ENCODE results near the gene LRP1B. TPM values are rescaled to one million over a fixed set of nuclear protein-coding genes. Genes with fewer than 3 reads are reported as not detected.

LRP1B gene
- total and polyA plus RNA-seq, 2 of the 8 experiments (the other 6 are each of a cell fraction or from before 2014, with no cell fraction given), result 0.03 TPM; not detected in 1

DNA sequence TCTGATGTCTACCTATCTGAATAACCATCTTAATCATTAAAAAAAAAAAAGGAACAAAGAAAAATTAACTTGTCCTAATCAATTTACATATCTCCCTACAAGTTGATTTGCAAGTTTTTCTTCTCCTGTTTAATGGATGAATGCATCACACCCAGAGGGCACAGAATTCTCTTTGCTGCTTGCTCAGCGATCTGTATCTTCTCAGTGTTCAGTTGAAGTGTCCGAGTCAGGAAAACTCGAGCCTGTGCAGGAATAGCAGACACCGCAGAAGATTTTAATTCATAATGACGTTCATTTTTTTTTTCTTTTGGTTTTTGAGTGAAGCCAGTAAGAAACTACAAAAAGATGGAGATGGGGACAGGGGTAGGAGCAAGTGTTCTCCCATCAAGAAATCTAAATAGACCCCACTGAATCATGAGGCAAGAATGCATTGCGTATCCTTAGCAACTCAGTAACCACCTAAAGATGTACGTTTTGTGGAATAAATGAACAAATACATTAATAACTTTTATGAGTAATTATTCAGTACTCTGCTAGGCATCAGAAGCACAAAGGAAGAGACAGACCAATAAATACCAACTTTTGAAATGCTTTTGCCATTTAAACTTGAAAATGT is 675.5 kb downstream of the LRP1B start (continued):
- TF ChIP-seq, protein P1, sequence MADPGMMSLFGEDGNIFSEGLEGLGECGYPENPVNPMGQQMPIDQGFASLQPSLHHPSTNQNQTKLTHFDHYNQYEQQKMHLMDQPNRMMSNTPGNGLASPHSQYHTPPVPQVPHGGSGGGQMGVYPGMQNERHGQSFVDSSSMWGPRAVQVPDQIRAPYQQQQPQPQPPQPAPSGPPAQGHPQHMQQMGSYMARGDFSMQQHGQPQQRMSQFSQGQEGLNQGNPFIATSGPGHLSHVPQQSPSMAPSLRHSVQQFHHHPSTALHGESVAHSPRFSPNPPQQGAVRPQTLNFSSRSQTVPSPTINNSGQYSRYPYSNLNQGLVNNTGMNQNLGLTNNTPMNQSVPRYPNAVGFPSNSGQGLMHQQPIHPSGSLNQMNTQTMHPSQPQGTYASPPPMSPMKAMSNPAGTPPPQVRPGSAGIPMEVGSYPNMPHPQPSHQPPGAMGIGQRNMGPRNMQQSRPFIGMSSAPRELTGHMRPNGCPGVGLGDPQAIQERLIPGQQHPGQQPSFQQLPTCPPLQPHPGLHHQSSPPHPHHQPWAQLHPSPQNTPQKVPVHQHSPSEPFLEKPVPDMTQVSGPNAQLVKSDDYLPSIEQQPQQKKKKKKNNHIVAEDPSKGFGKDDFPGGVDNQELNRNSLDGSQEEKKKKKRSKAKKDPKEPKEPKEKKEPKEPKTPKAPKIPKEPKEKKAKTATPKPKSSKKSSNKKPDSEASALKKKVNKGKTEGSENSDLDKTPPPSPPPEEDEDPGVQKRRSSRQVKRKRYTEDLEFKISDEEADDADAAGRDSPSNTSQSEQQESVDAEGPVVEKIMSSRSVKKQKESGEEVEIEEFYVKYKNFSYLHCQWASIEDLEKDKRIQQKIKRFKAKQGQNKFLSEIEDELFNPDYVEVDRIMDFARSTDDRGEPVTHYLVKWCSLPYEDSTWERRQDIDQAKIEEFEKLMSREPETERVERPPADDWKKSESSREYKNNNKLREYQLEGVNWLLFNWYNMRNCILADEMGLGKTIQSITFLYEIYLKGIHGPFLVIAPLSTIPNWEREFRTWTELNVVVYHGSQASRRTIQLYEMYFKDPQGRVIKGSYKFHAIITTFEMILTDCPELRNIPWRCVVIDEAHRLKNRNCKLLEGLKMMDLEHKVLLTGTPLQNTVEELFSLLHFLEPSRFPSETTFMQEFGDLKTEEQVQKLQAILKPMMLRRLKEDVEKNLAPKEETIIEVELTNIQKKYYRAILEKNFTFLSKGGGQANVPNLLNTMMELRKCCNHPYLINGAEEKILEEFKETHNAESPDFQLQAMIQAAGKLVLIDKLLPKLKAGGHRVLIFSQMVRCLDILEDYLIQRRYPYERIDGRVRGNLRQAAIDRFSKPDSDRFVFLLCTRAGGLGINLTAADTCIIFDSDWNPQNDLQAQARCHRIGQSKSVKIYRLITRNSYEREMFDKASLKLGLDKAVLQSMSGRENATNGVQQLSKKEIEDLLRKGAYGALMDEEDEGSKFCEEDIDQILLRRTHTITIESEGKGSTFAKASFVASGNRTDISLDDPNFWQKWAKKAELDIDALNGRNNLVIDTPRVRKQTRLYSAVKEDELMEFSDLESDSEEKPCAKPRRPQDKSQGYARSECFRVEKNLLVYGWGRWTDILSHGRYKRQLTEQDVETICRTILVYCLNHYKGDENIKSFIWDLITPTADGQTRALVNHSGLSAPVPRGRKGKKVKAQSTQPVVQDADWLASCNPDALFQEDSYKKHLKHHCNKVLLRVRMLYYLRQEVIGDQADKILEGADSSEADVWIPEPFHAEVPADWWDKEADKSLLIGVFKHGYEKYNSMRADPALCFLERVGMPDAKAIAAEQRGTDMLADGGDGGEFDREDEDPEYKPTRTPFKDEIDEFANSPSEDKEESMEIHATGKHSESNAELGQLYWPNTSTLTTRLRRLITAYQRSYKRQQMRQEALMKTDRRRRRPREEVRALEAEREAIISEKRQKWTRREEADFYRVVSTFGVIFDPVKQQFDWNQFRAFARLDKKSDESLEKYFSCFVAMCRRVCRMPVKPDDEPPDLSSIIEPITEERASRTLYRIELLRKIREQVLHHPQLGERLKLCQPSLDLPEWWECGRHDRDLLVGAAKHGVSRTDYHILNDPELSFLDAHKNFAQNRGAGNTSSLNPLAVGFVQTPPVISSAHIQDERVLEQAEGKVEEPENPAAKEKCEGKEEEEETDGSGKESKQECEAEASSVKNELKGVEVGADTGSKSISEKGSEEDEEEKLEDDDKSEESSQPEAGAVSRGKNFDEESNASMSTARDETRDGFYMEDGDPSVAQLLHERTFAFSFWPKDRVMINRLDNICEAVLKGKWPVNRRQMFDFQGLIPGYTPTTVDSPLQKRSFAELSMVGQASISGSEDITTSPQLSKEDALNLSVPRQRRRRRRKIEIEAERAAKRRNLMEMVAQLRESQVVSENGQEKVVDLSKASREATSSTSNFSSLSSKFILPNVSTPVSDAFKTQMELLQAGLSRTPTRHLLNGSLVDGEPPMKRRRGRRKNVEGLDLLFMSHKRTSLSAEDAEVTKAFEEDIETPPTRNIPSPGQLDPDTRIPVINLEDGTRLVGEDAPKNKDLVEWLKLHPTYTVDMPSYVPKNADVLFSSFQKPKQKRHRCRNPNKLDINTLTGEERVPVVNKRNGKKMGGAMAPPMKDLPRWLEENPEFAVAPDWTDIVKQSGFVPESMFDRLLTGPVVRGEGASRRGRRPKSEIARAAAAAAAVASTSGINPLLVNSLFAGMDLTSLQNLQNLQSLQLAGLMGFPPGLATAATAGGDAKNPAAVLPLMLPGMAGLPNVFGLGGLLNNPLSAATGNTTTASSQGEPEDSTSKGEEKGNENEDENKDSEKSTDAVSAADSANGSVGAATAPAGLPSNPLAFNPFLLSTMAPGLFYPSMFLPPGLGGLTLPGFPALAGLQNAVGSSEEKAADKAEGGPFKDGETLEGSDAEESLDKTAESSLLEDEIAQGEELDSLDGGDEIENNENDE (IDR thresholded peaks at IDR 0.05; ENCODE audit: insufficient replicate concordance, low read length), result no peak
- TF ChIP-seq RNF2 (IDR thresholded peaks at IDR 0.05; ENCODE audit: borderline replicate concordance, low read depth, low read length, missing control alignments, poor library complexity, severe bottlenecking) (no peak), TBP (IDR thresholded peaks at IDR 0.05; ENCODE audit: low read depth, low read length) (no peak), RBBP5 (IDR thresholded peaks at IDR 0.05; ENCODE audit: borderline replicate concordance, low read depth, low read length) (no peak)
- TF ChIP-seq, protein P2, sequence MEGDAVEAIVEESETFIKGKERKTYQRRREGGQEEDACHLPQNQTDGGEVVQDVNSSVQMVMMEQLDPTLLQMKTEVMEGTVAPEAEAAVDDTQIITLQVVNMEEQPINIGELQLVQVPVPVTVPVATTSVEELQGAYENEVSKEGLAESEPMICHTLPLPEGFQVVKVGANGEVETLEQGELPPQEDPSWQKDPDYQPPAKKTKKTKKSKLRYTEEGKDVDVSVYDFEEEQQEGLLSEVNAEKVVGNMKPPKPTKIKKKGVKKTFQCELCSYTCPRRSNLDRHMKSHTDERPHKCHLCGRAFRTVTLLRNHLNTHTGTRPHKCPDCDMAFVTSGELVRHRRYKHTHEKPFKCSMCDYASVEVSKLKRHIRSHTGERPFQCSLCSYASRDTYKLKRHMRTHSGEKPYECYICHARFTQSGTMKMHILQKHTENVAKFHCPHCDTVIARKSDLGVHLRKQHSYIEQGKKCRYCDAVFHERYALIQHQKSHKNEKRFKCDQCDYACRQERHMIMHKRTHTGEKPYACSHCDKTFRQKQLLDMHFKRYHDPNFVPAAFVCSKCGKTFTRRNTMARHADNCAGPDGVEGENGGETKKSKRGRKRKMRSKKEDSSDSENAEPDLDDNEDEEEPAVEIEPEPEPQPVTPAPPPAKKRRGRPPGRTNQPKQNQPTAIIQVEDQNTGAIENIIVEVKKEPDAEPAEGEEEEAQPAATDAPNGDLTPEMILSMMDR (IDR thresholded peaks at IDR 0.05; ENCODE audit: control extremely low read depth in 1 of 3, insufficient read depth in 1 of 3, low read depth in 1 of 3, low read length in 3 of 3), result no peak
- TF ChIP-seq, protein P3, sequence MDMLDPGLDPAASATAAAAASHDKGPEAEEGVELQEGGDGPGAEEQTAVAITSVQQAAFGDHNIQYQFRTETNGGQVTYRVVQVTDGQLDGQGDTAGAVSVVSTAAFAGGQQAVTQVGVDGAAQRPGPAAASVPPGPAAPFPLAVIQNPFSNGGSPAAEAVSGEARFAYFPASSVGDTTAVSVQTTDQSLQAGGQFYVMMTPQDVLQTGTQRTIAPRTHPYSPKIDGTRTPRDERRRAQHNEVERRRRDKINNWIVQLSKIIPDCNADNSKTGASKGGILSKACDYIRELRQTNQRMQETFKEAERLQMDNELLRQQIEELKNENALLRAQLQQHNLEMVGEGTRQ (IDR thresholded peaks at IDR 0.05; ENCODE audit: low read length), result no peak

Measured in H1 (cell line).